Measurements from ENCODE around the gene LRP8.

GRCh38 chr1:53311702-53312305 is 16.1 kb downstream of the LRP8 start:
- TF ChIP-seq CTCF (IDR thresholded peaks at IDR 0.05; ENCODE audit: low read depth, low read length) (no peak), MAX (IDR thresholded peaks at IDR 0.05; ENCODE audit: low read depth, low read length) (no peak)
